Endothelial cell (in vitro differentiated cells): ENCODE data around the gene LPP. TPM values are rescaled to one million over a fixed set of nuclear protein-coding genes. Genes with fewer than 3 reads are reported as not detected.

Experiments used
- DNase-seq: peaks from one replicate; pipeline ENCODE4 v3.0.0; 2021; ENCODE audit warnings: low spot score
- H3K27ac Mint-ChIP-seq: one replicate; pipeline ENCODE4 v1.8.0; 2021; ENCODE audit warnings: mixed read lengths, inconsistent platforms; ENCODE audit not compliant: unreplicated experiment
- H3K27me3 Mint-ChIP-seq: one replicate; pipeline ENCODE4 v1.8.0; 2021; ENCODE audit warnings: mild to moderate bottlenecking, moderate library complexity, mixed read lengths, inconsistent platforms; ENCODE audit not compliant: unreplicated experiment
- H3K36me3 Mint-ChIP-seq: one replicate; pipeline ENCODE4 v1.8.0; 2021; ENCODE audit warnings: mild to moderate bottlenecking, low read depth, mixed read lengths, inconsistent platforms; ENCODE audit not compliant: unreplicated experiment
- H3K4me1 Mint-ChIP-seq: one replicate; pipeline ENCODE4 v1.8.0; 2021; ENCODE audit warnings: mild to moderate bottlenecking, mixed read lengths, inconsistent platforms; ENCODE audit not compliant: unreplicated experiment
- H3K4me3 Mint-ChIP-seq: one replicate; pipeline ENCODE4 v1.8.0; 2021; ENCODE audit warnings: mild to moderate bottlenecking, mixed read lengths, inconsistent platforms; ENCODE audit not compliant: unreplicated experiment
- H3K9me3 Mint-ChIP-seq: one replicate; pipeline ENCODE4 v1.8.0; 2021; ENCODE audit warnings: mixed read lengths, inconsistent platforms; ENCODE audit not compliant: unreplicated experiment
- total RNA-seq: library from RNA; stranded (reverse); fragmentation: NEBNext Ultra II Directional; extraction: Animal tissue kit (Norgen Biotek cat#: 25700); gene quantifications from one replicate; pipeline ENCODE4 v1.2.1, GENCODE V29; 2021; ENCODE audit not compliant: unreplicated experiment
- TF ChIP-seq, protein P1 (sequence below): fragments of 200-600 bp; sonication (generic); IDR thresholded peaks from one replicate; pipeline ENCODE4 v1.5.0; 2021; ENCODE audit warnings: antibody characterized with exemption; ENCODE audit not compliant: unreplicated experiment

The LPP gene
- total RNA-seq, 1 donor from 2014 or later: 181 TPM

GRCh38 chr3:188339410-188340295 lies 185.7 kb downstream of the LPP start:
- Mint-ChIP-seq H3K27me3 (no peaks in the 10 kb centered on the region), H3K27ac (no peak overlapping the region), H3K36me3 (peaks cover 6% of the 10 kb centered on the region), H3K4me3 (no peak overlapping the region), H3K4me1 (peaks cover 28% of the 10 kb centered on the region), H3K9me3 (no peaks in the 10 kb centered on the region)
- DNase-seq: no peak
- TF ChIP-seq, protein P1, sequence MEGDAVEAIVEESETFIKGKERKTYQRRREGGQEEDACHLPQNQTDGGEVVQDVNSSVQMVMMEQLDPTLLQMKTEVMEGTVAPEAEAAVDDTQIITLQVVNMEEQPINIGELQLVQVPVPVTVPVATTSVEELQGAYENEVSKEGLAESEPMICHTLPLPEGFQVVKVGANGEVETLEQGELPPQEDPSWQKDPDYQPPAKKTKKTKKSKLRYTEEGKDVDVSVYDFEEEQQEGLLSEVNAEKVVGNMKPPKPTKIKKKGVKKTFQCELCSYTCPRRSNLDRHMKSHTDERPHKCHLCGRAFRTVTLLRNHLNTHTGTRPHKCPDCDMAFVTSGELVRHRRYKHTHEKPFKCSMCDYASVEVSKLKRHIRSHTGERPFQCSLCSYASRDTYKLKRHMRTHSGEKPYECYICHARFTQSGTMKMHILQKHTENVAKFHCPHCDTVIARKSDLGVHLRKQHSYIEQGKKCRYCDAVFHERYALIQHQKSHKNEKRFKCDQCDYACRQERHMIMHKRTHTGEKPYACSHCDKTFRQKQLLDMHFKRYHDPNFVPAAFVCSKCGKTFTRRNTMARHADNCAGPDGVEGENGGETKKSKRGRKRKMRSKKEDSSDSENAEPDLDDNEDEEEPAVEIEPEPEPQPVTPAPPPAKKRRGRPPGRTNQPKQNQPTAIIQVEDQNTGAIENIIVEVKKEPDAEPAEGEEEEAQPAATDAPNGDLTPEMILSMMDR: no peak

DNA sequence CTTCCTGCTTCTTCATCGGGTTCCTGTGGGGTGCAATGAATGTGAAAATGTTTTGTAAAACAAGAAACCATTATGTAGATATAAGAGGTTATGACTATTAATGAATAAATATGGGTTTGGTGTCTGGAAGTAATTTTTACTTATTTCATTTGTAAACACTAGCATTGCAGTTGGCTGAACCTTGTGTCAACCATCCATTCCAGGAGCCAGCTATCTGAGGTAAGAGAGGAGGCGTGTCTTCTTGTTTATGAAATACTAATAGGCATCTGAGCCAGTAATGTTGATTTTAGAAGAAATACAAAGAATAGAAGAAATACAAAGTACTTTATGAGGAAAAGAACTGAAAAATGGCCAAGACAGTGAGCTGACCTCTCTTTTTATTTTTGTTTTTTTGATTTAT lies 187.5 kb downstream of the LPP start:
- TF ChIP-seq, protein P1: no peak
- H3K4me1 Mint-ChIP-seq: peaks cover 35% of the 10 kb centered on the region
- H3K36me3 Mint-ChIP-seq: peaks cover 6% of the 10 kb centered on the region
- no peak overlapping the region for H3K4me3 Mint-ChIP-seq
- no peak overlapping the region for H3K27ac Mint-ChIP-seq
- H3K27me3 Mint-ChIP-seq: no peaks in the 10 kb centered on the region
- no peaks in the 10 kb centered on the region for H3K9me3 Mint-ChIP-seq
- DNase-seq: no peak

- TF ChIP-seq, protein P1: no peak
- Mint-ChIP-seq H3K4me1 (peaks cover 31% of the 10 kb centered on the region), H3K27me3 (no peaks in the 10 kb centered on the region), H3K9me3 (no peaks in the 10 kb centered on the region), H3K27ac (no peak overlapping the region), H3K36me3 (peaks cover 6% of the 10 kb centered on the region), H3K4me3 (no peak overlapping the region)
- no peak for DNase-seq
These were observed 189.2 kb downstream of the LPP start for GRCh38 chr3:188342991-188343732.

- H3K36me3 Mint-ChIP-seq: peaks cover 6% of the 10 kb centered on the region
These were observed 189.9 kb downstream of the LPP start for GRCh38 chr3:188343894-188344293.

More at GRCh38 chr3:188343894-188344293, 189.9 kb downstream of the LPP start:
- H3K4me1 Mint-ChIP-seq: peaks cover 30% of the 10 kb centered on the region
- no peak for DNase-seq
- no peaks in the 10 kb centered on the region for H3K27me3 Mint-ChIP-seq
- H3K27ac Mint-ChIP-seq: no peak overlapping the region
- TF ChIP-seq, protein P1: no peak
- H3K4me3 Mint-ChIP-seq: no peak overlapping the region
- no peaks in the 10 kb centered on the region for H3K9me3 Mint-ChIP-seq
